Stomach (tissue), 9 donors: ENCODE measurements around the gene MSX2. TPM values are rescaled to one million over a fixed set of nuclear protein-coding genes. Genes with fewer than 3 reads are reported as not detected.

Experiments
- DNase-seq, 2 donors: peaks; one replicate each; pipeline versions ENCODE4 v3.0.0 to v3.0.0-alpha.2; 2013 to 2019
- H3K27ac ChIP-seq, 5 donors: fragments of 200-600 bp in 4 of 5; sonication (generic) in 4 of 5; one replicate each; pipeline ENCODE4 v1.5.1; 2013 to 2019; ENCODE audit warnings: mild to moderate bottlenecking in 1 of 5, moderate library complexity in 1 of 5
- H3K27me3 ChIP-seq, 3 donors: fragments of 200-600 bp; sonication (generic); one replicate each; pipeline ENCODE4 v1.5.1; 2017 to 2019; ENCODE audit warnings: mixed run types in 1 of 3
- H3K36me3 ChIP-seq, 4 donors: fragments of 200-600 bp; sonication (generic); 1 replicate in 3 of 4; 2 replicates in 1 of 4; pipeline ENCODE4 v1.5.1; 2016 to 2019
- H3K4me1 ChIP-seq, 4 donors: fragments of 200-600 bp; sonication (generic); one replicate each; pipeline ENCODE4 v1.5.1; 2016 to 2019
- H3K4me3 ChIP-seq, 4 donors: fragments of 200-600 bp; sonication (generic) in 3 of 4; one replicate each; pipeline ENCODE4 v1.5.1; 2016 to 2019; ENCODE audit warnings: mild to moderate bottlenecking in 1 of 4
- H3K9me3 ChIP-seq, 4 donors: fragments of 200-600 bp; sonication (generic); one replicate each; pipeline ENCODE4 v1.5.1; 2016 to 2019
- CTCF ChIP-seq, 7 experiments: fragments of 450-650 bp in 4 of 7; fragments of 200-600 bp in 3 of 7; sonication (generic) in 3 of 7; IDR thresholded peaks; one replicate each; pipeline ENCODE4 v1.5.1; 2016 to 2019; ENCODE audit warnings: antibody characterized with exemption in 7 of 7, control low read depth in 2 of 7, mild to moderate bottlenecking in 1 of 7
- EP300 ChIP-seq: sonication (generic); formaldehyde crosslinking; IDR thresholded peaks from one replicate; pipeline ENCODE4 v1.6.1; 2017; ENCODE audit warnings: antibody characterized with exemption
- POLR2A ChIP-seq, 4 donors: fragments of 450-650 bp; IDR thresholded peaks; one replicate each; pipeline ENCODE4 v1.6.1; 2016; ENCODE audit warnings: antibody characterized with exemption in 4 of 4, control low read depth in 2 of 4, mild to moderate bottlenecking in 1 of 4, moderate library complexity in 1 of 4
- POLR2AphosphoS5 ChIP-seq, 3 donors: sonication (generic); formaldehyde crosslinking; IDR thresholded peaks; one replicate each; pipeline ENCODE4 v1.6.1; 2016; ENCODE audit warnings: antibody characterized with exemption in 3 of 3
- WGBS, 5 donors: extraction: QIAGEN DNeasy Blood & Tissue Kit in 3 of 5; methylation state at CpG; one replicate each; pipeline versions ENCODE4 v1.1.5 to v1.1.7; 2013 to 2018; 5-methylcytosine and 5-hydroxymethylcytosine counted together
- intact Hi-C: fragments of 100-400 bp; cut with DNase I; formaldehyde crosslinking; loops from one replicate; pipeline ENCODE4 v1.15.1; 2023; ENCODE audit warnings: low total_unique reads
- polyA plus RNA-seq, 3 donors: library from polyadenylated mRNA; stranded (reverse); fragments of 200-250 nt; gene quantifications; one replicate each; pipeline ENCODE4 v1.2.3, GENCODE V29; 2013
- small RNA-seq, 4 donors: library from RNA; depleted of rRNA; stranded (forward); fragments of <200 nt; gene quantifications; one replicate each; pipeline ENCODE3, GENCODE V24; 2016
- total RNA-seq, 5 donors: library from RNA; depleted of rRNA; stranded (reverse); fragments of >200 nt; gene quantifications; one replicate each; pipeline versions ENCODE4 v1.1.0 to v1.2.3, GENCODE V29; 2014 to 2016
- donor health status: healthy with polysubstance abuse.
- donor health status: Bipolar disorder and iron deficiency.
- donor health status: healthy.

Gene MSX2
- total and polyA plus RNA-seq, 8 donors = 0.18 to 6.5 (median 1.4) TPM; not detected in 2

GRCh38 chr5:174777111-174777510, 52.7 kb downstream of the MSX2 start:
- Histone ChIP-seq H3K4me1 (no peaks in the 10 kb centered on the region), H3K27ac (no peak overlapping the region), H3K9me3 (peaks cover 0 to 7% (median 0%) of the 10 kb centered on the region in 4 donors), H3K27me3 (peaks cover 0 to 10% (median 0%) of the 10 kb centered on the region in 3 donors), H3K36me3 (no peaks in the 10 kb centered on the region), H3K4me3 (no peak overlapping the region)
- no peak for TF ChIP-seq CTCF (IDR thresholded peaks at IDR 0.05)
- TF ChIP-seq EP300 = no peak
- no peak for TF ChIP-seq POLR2AphosphoS5 (IDR thresholded peaks at IDR 0.05)
- TF ChIP-seq POLR2A (IDR thresholded peaks at IDR 0.05) = no peak
- intact Hi-C loops = no loop called here
- 31 to 58% (median 41%) methylated on average over 6 of the region's 6 CpGs for WGBS, 5 donors
- DNase-seq = peak in 1 of 2 donors; percentile 43

GRCh38 chr5:174777583-174777982, 53.2 kb downstream of the MSX2 start:
- WGBS, 5 donors = 43 to 59% (median 52%) methylated on average over 2 of the region's 2 CpGs
- intact Hi-C loops = no loop called here
- no peak overlapping the region for H3K27ac ChIP-seq

More at GRCh38 chr5:174777583-174777982, 53.2 kb downstream of the MSX2 start:
- Histone ChIP-seq H3K36me3 (no peaks in the 10 kb centered on the region), H3K27me3 (peaks cover 0 to 10% (median 0%) of the 10 kb centered on the region in 3 donors), H3K4me1 (no peaks in the 10 kb centered on the region), H3K4me3 (no peak overlapping the region), H3K9me3 (peaks cover 0 to 4% (median 0%) of the 10 kb centered on the region in 4 donors)
- no peak for DNase-seq
- TF ChIP-seq EP300 (no peak), POLR2AphosphoS5 (IDR thresholded peaks at IDR 0.05) (no peak), CTCF (IDR thresholded peaks at IDR 0.05) (no peak), POLR2A (IDR thresholded peaks at IDR 0.05) (no peak)

Small RNAs within 50 kb of the gene (small RNA-seq; reads per million reads assigned to genes)
- 0.10 to 4.1 (median 0.38) reads per million in 4 donors for gene MIR4634
